ENCODE data around the gene STAM2. TPM values are rescaled to one million over a fixed set of nuclear protein-coding genes. Genes with fewer than 3 reads are reported as not detected.
"Not testable (repeated sequence)": the region's sequence is repeated elsewhere in the genome, so short reads cannot be mapped to it uniquely, and the experiment has no call there.

The STAM2 gene
- total RNA-seq, 1 donor from 2014 or later = 4.0 TPM

DNA sequence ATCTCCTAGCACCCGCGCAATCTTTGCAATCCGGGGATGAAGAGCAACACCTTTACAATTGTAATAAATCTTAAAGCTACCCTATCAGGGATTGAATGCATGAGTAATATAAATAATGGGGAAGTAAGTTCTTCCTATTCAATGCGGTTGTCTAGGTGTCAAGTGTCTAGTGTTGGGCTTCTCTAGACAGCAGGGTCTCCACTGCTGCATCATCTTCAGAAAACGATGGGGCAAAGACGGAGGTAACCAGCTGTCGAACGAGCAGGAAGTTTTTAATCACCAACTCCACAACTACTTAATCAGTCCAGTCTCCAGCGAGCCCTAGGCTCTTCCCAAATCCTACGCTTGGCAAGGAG is 573 bp downstream of the STAM2 start:
- H3K36me3 ChIP-seq = no peaks in the 10 kb centered on the region
- no peaks in the 10 kb centered on the region for H3K9me3 ChIP-seq
- intact Hi-C loops (cut with DNase I) = loop anchor here (1.0 to 10.0 kb wide), 4 partner anchors 138 to 542 kb away; partner anchors contain the start of genes ARL5A, FMNL2 and PRPF40A
- H3K4me3 ChIP-seq = peak overlapping the region; percentile 75 to 99
- TF ChIP-seq, protein P1, sequence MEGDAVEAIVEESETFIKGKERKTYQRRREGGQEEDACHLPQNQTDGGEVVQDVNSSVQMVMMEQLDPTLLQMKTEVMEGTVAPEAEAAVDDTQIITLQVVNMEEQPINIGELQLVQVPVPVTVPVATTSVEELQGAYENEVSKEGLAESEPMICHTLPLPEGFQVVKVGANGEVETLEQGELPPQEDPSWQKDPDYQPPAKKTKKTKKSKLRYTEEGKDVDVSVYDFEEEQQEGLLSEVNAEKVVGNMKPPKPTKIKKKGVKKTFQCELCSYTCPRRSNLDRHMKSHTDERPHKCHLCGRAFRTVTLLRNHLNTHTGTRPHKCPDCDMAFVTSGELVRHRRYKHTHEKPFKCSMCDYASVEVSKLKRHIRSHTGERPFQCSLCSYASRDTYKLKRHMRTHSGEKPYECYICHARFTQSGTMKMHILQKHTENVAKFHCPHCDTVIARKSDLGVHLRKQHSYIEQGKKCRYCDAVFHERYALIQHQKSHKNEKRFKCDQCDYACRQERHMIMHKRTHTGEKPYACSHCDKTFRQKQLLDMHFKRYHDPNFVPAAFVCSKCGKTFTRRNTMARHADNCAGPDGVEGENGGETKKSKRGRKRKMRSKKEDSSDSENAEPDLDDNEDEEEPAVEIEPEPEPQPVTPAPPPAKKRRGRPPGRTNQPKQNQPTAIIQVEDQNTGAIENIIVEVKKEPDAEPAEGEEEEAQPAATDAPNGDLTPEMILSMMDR (IDR thresholded peaks at IDR 0.05) = no peak
- peaks cover 3 to 19% of the 10 kb centered on the region in 2 donors for H3K4me1 ChIP-seq
- H3K27ac ChIP-seq = peak overlapping the region; percentile 92 to 99
- DNase-seq (ENCODE audit: low spot score in 2 of 2) = no peak
- H3K27me3 ChIP-seq = no peaks in the 10 kb centered on the region

DNA sequence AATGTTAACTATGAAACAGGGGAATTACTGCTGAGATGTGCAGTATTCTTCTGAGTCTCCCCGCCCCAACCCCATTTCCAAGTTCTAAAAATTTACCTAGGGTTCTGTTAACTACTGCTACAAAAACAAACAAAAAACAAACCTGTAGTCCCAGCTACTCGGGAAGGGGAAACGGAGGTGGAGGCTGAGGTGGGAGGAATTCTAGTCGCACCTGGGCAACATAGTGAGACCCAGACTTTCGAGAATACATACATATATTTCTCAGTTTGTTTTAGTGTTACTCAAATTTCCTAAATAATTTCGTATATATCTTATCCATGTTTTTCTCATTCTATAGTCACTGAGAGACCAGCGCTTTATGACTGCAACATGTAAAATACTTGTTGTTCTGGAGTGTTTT is 989 bp downstream of the STAM2 start:
- Histone ChIP-seq H3K9me3 (no peaks in the 10 kb centered on the region), H3K4me1 (peaks cover 3 to 19% of the 10 kb centered on the region in 2 donors)
- intact Hi-C loops (cut with DNase I) = loop anchor here (2.0 to 10.0 kb wide), 3 partner anchors 138 to 350 kb away; partner anchors contain the start of genes ARL5A and FMNL2

DNA sequence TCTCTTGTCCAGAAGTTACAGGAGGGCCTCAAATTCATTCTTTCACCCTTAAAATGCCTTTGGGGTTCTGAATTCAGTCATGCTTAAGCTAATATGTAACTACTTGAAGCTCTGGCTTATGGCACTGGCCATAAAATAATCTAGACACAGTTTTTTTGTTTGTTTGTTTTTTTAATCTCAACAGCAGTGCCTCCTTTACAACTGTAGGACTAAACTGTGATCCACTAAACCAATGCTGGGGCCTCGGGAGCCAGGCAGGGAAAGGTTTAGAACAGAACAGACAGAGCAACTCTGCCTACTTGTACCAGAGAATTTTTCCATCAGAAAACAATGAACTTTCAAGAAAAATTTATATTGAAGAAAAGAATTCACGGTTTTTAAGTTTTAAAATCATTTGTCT is 1.7 kb downstream of the STAM2 start:
- no peak for DNase-seq (ENCODE audit: low spot score in 2 of 2)
- intact Hi-C loops (cut with DNase I) = loop anchor here (2.0 to 10.0 kb wide), 3 partner anchors 137 to 349 kb away; partner anchors contain the start of genes ARL5A and FMNL2
- H3K27me3 ChIP-seq = no peaks in the 10 kb centered on the region
- H3K36me3 ChIP-seq = no peaks in the 10 kb centered on the region
- H3K4me3 ChIP-seq = peak overlapping the region; percentile 75 to 99
- H3K27ac ChIP-seq = peak overlapping the region in 1 of 2 donors; percentile 50
- H3K9me3 ChIP-seq = no peaks in the 10 kb centered on the region
- TF ChIP-seq, protein P1 (IDR thresholded peaks at IDR 0.05) = no peak
- peaks cover 3 to 19% of the 10 kb centered on the region in 2 donors for H3K4me1 ChIP-seq

More for the DNA sequence above, 989 bp downstream of the STAM2 start:
- no peaks in the 10 kb centered on the region for H3K27me3 ChIP-seq
- H3K27ac ChIP-seq = peak overlapping the region; percentile 92 to 99
- H3K4me3 ChIP-seq = peak overlapping the region; percentile 75 to 99
- TF ChIP-seq, protein P1 (IDR thresholded peaks at IDR 0.05) = no peak
- H3K36me3 ChIP-seq = no peaks in the 10 kb centered on the region
- DNase-seq (ENCODE audit: low spot score in 2 of 2) = no peak

DNA sequence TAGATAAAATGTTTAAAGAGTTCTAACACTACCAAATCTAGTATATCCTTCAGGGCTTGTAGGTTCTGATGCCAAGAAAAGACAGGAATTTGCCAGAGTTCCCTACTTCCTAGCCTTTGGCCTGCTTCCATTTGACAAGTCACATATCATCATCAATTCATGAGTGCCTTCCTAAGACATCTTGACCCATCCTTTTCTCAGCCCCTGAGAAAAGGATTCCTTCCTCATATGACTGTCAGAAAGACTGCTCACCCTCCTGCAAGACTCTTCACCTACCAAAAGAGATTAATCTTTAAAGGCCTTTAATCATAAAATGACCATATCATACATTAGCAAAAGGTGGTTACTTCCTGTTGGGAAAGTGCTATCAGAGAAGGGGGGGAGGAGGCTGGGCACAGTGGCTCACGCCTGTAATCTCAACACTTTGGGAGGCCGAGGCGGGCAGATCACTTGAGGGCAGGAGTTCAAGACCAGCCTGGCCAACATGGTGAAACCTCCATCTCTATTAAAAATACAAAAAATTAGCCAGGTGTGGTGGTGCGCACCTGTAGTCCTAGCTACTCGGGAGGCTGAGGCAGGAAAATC is 3.3 kb downstream of the STAM2 start:
- H3K27ac ChIP-seq = peak overlapping the region; percentile 68 to 72
- H3K27me3 ChIP-seq; H3K4me3 ChIP-seq; H3K9me3 ChIP-seq; H3K36me3 ChIP-seq; DNase-seq (ENCODE audit: low spot score in 2 of 2): not testable (repeated sequence)
- intact Hi-C loops (cut with DNase I) = loop anchor here (10.0 kb wide), 2 partner anchors 163 to 347 kb away; partner anchors contain the start of genes ARL5A and FMNL2
- H3K4me1 ChIP-seq = peaks cover 3 to 24% of the 10 kb centered on the region in 2 donors

DNA sequence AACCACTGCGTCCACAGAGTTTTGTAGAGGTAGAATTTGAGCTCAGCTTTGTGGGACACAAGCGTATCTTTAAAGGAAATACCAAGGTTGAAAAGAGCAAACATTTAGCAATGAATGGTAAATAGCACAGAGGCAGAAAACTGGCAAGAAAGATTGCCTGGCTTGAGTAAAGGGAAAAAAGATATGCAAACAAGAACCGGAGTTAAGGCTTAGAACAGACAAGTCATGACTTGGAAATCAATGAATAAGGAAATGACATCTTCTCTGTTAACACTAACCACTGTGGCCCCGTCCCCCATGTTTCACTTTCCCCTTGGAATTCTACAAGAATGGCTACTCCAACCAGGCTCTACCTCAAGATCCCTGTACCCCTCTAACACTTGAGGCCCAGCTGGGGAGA is 3.8 kb downstream of the STAM2 start:
- TF ChIP-seq, protein P1 (IDR thresholded peaks at IDR 0.05) = no peak
- peaks cover 3 to 28% of the 10 kb centered on the region in 2 donors for H3K4me1 ChIP-seq
- no peaks in the 10 kb centered on the region for H3K9me3 ChIP-seq
- H3K27ac ChIP-seq = peak overlapping the region; percentile 68 to 72
- intact Hi-C loops (cut with DNase I) = loop anchor here (10.0 kb wide), 2 partner anchors 163 to 347 kb away; partner anchors contain the start of genes ARL5A and FMNL2
- no peaks in the 10 kb centered on the region for H3K36me3 ChIP-seq
- DNase-seq (ENCODE audit: low spot score in 2 of 2) = no peak
- peak overlapping the region in 1 of 2 donors; percentile 3 for H3K4me3 ChIP-seq
- H3K27me3 ChIP-seq = no peaks in the 10 kb centered on the region

DNA sequence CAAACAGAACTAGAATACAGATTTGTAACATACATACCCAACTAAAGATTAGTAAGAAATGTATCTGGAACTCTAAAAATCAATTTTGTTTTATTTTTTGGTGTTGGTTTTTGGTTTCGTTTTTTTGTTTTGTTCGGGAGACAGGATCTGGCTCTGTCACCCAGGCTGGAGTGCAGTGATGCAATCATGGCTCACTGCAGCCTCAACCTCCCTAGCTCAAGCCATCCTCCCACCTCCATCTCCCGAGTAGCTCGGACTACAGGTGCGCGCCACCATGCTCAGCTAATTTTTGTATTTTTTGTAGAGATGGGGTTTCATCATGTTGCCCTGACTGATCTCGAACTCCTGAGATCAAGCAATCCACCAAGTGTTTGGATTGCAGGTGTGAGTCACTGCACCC is 6.4 kb downstream of the STAM2 start:
- H3K9me3 ChIP-seq; H3K27ac ChIP-seq; H3K36me3 ChIP-seq; intact Hi-C loops (cut with DNase I); DNase-seq (ENCODE audit: low spot score in 2 of 2); H3K4me3 ChIP-seq; H3K27me3 ChIP-seq: not testable (repeated sequence)
- peaks cover 11 to 37% of the 10 kb centered on the region in 2 donors for H3K4me1 ChIP-seq

DNA sequence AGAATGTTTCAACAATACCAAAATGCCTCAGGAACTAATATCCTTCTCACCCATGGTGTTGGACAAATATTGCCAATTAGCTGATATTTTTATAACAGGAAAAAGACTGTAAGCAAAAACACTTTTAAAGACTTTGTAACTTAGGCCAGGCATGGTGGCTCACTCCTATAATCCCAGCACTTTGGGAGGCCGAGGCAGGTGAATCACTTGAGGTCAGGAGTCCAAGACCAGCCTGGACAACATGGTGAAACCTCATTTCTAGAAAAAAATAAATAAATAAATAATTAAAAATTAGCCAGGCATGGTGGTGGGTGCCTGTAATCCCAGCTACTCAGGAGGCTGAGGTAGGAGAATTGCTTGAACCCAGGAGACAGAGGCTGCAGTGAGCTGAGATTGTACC is 8.1 kb downstream of the STAM2 start:
- H3K9me3 ChIP-seq; H3K36me3 ChIP-seq; intact Hi-C loops (cut with DNase I); H3K27me3 ChIP-seq; DNase-seq (ENCODE audit: low spot score in 2 of 2): not testable (repeated sequence)
- H3K4me3 ChIP-seq = peak overlapping the region in 1 of 2 donors; percentile 33
- peak overlapping the region; percentile 54 to 57 for H3K27ac ChIP-seq
- H3K4me1 ChIP-seq = peaks cover 9 to 32% of the 10 kb centered on the region in 2 donors
